HG02759 (cell line): ENCODE data around the gene MAP3K14.

Experiments
- ATAC-seq: cut with Tn5 transposase; IDR thresholded peaks from one replicate; pipeline ENCODE4 v1.9.1; 2021; ENCODE audit warnings: mild to moderate bottlenecking, moderate library complexity; ENCODE audit not compliant: unreplicated experiment

MAP3K14 gene

DNA sequence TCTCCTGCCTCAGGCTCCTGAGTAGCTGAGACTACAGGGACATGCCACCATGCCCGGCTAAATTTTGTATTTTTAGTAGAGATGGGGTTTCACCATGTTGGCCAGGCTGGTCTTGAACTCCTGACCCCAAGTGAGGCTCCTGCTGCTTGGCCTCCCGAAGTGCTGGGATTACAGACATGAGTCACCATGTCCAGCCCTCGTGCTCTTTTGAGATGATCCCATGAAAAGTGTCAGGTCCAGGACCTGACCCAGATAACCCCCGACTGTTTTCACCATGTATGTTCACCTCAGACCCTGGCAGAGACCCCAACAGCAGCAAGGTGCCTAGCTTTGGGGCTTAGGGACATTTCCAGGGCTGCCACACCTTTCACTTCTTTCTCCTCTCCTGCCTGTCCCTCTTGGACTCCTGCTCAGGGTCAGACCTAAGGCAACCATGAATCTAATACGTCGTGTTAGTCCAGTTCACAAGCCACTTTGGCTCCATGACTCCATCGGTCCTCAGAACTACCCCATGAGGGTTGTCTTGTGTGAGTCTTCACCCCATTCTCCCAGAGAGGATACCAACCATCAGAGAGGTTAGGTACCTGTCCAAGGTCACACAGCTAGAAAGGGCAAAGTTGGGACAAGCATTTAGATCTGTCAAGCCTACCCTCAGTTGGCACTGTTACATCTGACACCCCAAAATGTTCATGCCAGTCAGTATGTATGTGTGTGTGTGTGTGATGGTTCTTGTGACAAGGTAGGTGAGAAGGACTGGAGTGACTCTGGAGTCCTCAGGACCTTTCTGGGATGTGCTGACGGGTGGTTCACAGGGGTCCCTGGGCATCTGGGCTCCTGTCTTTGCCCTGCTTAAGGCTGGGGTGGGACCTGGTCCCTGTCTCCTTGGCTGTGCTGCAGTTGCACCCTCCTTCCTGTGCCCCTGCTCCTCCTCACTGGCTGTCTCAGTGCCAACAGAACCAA lies 23.1 kb upstream of the MAP3K14 start:
- no peak for ATAC-seq

DNA sequence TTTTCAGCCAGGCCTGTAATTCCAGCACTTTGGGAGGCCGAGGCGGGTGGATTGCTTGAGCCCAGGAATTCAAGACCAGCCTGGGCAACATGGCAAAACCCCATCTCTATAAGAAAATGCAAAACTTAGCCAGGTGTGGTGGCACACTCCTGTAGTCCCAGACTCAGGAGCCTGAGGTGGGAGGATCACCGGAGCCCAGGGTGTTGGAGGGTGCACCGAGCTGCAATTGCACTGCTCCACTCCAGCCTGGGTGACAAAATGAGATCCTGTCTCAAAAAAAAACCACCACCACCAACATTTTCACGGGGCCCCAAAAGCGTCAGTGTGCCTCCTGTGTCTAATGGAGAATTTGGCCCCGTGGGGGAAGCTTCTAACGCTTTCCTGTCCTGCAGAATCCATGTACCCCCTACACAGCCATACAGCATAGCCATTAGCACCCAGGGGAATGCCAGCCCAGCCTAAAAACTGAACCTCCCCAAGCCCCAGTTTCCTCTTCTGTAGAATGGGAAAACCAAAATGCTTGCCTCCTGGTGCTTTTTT lies 22.2 kb upstream of the MAP3K14 start:
- no peak for ATAC-seq

DNA sequence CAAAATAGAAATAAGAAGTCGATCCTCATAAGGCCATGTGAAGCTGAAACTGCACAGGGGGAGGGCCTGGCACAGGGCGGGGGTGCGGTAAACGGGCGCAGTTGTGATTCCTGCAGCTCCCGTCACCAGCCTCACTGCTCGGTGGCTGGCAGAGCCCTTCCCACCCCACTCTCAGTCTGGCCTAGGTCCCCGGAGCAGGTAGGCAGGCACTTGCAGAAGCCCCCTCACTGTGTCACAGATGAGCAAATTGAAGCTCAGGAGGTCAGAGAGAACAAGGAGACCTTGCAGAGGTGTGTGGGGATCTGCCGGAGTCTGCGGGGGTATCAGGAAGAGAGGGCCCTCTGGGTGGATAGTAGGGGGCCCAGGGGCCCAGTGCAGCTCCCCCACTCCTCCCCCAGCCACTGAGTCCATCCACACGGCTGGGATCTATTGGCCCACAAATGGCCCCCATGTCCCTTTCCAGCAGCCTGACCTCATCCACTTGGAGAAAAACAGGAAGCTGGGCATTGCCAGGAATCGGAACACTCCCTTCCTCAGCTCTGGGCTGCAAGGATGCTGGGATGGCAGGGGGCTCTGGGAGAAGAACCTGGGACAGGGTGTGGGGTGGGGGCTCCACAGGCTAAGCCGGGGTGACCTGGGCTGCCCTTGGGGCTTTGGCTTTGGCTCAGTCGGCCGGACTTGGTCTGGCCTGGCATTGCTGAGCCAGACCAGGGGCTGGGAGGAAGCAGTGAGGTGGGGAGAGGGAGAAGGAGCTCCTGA lies 21.4 kb upstream of the MAP3K14 start:
- ATAC-seq, result no peak

DNA sequence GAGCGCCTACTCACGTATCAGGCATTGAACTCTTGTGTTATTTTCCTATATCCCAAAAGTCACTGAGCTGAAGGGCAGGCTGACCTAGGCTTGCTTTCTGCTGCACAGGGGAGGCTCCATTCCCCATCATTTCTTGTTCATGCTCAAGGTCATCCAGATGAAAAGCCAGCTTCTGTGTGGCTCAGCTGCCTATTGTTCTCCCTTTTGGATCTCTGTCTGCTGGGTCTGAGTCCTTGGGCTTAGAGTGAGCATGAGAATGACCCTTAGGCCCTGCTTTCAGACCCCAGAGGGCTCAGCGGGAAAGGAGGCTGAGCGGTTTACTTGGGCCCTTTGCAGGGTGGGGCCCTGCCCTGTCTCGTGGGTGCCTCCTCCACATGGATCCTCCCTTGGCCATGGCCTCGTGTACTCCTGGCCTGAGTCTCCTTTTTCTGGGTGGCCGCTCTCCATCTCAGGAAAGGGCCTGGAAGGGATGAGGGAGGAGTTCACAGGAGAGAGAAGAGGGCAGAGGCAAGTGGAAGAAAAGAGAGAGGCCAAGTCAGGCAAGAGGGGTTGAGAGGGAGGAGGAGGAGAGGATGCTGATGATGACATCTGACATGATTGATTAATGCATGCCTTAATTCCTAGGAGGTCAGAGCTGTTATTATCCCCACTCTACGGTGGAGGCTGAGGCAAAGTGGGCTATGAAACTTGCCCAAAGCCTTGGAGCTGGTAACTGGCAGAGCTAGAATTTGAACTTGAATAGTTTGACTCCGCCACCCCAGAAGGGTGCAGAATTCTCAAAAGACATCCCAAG lies 19.8 kb upstream of the MAP3K14 start:
- no peak for ATAC-seq

DNA sequence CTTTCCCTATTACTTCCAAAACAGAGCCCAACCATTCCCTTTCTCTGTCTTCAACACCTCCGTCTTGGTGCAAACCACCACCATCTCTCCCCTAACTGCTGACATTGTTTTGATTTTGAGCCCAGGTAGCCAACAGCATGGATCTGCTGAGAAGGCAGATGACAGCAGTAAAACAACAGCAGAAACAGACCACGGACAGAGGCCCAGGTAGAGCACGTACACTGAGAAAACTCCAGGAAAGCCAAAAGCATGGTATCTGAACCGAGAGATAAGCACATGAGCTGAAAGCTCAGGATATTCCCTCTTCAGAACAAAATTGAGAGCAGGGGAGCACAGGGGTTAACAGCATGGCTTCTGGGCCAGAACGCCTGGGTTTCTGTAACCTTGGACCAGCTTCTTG lies 18.9 kb upstream of the MAP3K14 start:
- no peak for ATAC-seq

DNA sequence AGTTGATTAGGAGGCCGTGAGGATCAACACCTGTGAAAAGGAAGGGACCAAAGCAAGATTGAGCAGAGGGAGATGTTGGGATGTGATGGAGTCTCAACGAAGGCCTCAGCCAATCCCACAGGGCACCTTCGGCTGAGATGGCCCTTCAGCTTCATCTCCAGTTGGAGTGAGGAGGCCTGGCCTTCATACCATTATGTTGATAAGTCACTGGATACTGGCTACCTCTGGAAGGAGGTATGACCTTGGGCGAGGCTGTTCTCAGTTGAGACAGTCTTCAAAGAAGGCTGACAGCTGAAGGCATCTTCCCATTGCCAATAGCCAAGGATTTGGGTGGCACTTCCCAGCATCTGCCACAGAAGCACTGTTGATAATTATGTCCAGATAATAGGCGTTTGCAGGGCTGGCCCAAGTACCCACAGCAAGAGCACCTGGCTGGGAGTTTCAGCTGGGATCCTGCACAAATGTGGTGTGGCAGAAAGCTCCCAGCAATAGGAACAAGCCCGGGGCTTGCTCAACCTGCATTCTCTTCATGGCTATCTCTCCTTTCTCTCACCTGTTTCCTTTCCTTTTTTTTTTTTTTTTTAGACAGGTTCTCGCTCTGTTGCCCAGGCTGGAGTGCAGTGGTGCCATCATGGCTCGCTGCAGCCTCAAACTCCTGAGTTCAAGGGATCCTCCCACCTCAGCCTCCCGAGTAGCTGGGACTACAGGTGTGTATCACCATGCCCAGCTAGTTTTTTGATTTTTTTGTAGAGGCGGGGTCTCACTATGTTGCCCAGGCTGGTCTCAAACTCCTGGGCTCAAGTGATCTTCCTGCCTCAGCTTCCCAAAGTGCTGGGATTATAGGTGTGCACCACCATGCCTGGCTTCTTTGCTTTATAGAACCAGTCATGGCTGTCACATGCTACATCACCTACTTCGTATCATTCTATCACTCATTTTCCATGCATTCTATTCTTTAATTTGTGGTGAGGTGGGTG lies 18.2 kb upstream of the MAP3K14 start:
- no peak for ATAC-seq

DNA sequence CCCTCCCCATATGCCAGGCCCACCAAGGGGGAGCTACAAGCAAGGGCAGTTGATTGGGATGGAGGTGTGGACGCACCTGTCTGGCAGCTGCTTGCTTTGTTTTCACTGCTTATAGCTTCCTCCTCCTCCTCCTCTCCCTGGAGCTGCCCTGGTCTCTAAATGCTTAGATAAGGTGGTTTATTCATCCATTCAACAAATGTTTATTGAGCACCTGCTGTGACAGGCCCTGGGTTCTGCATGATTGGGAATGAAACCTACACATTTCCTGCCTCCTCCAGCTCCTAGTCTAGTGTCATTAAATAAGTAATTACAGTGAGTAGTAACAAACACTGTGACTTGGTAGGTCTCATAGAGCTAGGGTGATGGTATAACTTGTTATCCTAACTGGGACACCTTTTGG lies 17.4 kb upstream of the MAP3K14 start:
- no peak for ATAC-seq

DNA sequence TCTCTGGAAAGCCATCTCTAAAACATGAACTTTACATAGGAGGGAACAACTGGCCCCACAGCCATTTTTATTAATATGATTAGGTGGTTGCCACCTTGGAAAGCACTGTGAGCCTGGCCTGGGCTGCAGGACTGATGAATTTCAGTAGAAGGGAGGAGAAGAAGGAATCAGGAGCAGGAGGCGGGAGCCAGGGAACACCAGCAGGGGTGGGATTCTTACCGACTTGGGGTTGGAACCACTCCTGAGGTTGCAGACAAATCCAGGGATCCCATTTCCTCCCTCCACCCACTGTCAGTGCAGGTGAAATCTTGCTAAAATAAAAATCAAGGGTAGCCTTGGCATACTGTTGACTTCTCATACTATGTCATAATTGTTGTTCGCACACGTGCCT lies 16.9 kb upstream of the MAP3K14 start:
- no peak for ATAC-seq

DNA sequence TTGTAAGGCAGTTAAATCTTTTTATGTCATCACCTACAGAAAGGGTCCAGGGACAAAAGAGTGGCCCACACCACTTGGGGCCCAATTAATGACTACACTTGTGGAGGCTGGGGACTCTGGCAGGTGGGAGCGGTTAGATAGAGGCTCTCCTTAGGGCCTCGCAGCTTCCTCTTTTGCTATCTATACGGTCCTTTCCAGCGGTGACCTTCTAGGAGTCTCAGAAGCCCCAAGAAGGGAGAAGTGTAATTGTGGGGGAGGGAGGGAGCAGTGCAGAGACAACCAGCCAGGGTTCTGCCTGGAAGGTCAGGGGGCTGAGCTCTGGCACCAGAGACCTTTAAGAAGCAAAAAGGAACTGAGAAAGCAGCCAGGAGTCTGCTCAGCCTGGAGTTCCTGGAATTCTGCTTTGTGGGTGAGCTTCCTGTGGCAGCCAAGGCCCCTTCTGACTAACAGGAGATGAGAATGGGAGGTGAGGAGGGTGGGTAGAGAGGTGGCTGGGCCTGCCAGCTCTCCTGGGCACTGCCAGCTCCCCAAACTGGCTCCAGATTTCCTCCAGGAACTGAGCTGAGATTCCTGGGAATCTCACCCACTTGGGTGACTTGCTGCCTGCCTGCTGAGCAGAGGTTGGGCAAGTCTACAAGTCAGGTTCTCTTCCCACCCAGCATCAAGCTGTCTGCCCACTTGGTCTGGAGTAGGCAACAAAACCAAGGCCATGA lies 16.3 kb upstream of the MAP3K14 start:
- peak; percentile 51 for ATAC-seq

DNA sequence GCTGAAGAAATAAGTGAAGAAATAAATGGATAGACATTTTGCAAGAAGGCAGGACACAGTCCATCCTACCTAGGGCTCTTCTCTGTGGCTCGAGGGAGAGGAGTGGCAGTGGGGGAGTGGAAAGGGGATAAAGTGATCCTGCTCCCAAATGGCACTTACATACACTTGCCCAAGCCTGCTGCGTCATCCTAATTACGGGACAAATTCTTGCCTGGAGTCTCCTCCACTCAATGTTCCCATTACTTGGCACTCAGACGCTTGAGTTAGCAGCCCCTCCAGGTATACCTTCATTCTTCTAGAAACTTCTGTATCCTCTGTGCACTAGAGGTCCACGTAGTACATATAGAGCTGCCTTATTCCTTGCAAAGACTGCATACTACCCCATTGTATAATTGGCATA lies 15.7 kb upstream of the MAP3K14 start:
- no peak for ATAC-seq

DNA sequence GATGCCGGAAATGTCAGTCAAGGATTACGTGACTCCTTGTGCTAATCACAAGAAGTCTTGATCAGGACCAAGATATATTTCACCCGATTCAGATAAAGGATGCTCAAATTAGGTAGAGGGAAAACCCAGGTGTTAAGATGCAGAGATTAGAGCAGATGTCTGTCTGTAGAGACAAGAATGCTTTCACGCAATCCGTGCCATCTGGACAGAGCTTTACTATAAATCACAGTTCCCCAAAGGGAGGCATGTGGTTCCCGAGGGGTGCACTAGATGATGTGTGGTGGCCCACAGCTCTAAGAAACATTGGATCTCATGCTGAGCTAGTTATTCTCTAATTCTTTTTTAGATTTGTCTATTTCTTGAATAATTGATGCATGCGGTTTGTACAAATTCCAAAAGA lies 9.8 kb upstream of the MAP3K14 start:
- ATAC-seq, result no peak

DNA sequence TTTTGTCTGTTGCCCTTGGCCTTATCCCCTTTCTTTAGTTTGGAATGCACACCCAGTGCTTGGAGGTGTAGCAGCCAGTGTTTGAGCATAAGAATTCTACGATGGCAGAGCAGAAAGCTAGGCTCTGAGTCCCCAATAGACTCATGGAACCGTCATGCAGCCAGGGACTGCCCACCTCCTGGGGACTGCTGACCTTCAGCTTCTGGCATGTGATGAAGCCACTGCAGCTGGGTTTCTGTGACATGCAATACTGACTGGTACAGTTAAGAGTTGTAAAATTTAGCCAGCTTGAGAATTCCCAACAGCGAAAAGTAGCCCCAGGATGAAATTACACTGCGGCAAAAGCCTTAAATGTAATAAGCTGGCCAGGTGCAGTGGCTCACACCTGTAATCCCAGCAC lies 9.0 kb upstream of the MAP3K14 start:
- no peak for ATAC-seq

DNA sequence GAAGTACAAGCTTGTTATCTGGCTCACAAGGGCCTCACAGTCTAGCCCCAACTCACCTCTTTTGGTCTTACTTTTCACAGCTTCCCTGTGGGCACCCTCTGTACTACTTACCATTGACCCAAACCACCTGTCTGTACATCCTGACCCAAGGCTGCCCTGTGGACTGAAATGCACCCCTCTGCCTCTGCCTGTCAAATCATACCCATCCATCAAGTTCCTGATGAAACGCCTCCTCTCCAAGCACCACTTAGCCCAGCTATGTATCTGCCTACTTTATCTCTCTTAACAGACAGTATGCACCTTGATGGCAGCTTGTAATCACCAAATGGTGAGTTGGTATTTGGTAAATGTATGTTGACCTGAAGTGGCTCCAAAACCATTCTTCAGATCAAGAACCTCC lies 7.5 kb upstream of the MAP3K14 start:
- ATAC-seq, result no peak

DNA sequence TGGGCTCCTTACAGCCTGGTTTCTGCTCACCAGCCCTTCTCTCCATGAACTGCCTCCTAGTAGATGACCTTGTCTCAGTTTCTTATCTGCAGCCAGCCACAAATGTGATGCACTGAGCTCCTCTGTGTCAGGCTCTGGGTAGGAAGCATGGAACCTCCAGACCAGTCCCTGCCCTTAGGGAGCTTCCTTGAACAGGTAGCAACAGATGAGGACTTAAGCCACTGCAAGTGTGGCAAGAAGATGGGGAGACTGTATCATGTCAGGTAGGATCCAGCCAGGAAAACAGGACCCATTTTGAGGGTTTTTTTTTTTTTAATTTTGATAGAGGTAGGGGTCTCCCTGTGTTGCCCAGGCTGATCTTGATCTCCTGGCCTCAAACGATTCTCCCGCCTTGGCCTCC lies 5.3 kb upstream of the MAP3K14 start:
- ATAC-seq, result no peak

DNA sequence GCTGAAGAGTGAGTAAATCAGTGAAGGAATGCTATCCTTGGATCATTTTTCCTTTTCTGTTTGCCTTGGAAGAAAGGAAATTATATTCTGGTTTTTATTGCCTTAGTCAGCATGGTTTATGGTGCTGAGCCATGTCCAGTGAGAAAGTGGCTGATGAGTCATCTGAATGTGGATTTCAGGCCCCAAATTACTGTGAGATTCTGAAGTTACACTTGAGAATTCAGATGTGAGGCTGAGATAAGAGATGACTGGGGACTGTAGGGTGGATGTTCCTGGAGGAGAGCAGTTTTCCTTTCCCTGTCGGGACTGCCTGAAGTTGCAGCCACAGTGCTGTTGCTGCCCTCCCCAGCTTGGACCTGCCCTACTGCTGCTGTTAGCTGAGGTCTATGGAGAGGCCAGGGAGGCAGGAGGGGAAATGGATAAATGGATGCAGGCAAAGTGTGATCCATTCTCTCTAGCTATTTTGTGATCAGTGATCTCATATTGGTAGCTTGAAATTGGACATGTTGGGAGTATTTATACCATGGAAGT lies 4.2 kb upstream of the MAP3K14 start:
- no peak for ATAC-seq

DNA sequence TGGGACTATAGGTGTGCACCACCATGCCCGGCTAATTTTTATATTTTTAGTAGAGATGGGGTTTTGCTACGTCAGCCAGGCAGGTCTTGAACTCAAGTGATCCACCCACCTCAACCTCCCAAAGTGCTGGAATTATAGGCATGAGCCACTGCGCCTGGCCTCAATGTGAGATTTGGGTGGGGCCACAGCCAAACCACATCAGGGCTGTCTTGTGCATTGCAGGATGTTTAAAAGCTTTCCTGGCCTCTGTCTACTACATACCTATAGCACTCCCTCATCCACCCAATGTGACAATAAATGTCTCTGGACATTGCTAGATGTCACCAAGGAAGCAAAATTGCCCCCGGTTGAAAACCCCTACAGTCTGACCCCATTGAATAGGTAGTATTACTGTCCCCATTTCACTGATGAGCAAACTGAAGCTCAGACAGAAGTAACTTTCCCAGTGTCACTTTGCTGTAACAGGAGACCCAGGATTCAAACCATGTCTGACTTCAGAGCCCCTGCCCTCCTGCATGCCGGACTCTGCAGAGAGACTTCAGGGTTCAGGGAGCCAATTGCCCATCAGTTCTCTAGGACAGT lies 3.6 kb upstream of the MAP3K14 start:
- ATAC-seq, result no peak

DNA sequence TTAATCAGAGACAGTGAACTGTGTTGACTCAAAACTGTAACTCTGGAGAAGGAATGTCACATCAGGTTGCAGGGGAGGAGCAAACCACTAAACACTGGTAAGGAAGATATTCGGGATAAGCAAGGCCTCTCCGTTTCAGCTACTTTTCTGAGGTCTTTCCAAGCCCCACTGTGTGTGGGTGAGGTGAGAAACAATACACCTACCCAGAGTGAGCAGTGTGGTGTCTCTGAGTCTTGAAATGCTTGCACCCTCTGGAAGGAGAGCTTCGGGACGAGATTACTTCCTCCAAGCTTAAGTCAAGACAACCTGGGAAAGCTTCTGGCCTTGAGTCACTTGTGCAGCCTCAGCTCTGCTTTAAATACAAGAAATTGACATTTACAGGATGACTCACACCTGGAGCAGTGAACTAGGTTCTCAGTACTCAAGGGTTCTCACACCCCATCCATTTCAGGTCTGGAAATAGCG lies 2.5 kb upstream of the MAP3K14 start:
- no peak for ATAC-seq

DNA sequence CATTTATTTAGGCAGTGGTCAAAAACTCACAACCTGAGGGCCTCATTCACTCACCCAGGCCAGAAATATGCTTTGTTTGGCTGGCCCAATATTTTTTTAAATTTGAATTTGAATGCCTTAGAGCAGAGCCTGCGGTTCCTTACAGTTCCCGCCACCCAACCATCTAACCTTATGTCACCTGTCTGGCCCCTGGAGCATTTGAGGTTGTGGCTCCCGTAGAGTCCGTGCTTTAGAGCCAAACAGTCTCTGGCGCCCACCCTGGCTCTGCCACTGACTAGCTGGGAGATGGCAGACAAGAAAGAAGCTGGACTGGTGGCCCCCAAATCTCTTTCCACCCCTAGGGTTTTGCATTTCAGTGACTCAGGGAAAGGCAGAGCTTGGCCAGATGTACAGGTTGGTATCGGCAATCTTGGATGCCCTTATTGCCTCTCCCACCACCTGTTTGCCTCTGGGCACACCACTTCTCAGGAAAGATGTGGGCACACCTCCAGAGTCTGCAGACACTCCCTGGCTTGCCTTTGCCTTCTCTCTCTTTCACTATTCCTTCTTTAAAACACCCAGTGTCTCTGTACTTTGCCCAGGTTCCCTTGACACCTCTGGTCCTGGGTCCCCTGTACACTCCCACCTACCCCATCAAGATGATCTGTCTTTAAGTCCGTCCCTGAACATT lies 1.9 kb upstream of the MAP3K14 start:
- ATAC-seq, result no peak
